Adrenal gland (tissue), 5 donors: ENCODE measurements around the gene PTDSS2.

Source experiments
- CTCF ChIP-seq, 6 experiments: fragments of 450-650 bp in 4 of 6; fragments of 200-600 bp in 2 of 6; sonication (generic) in 1 of 6; IDR thresholded peaks; 1 replicate in 5 of 6; 2 replicates in 1 of 6; pipeline versions ENCODE4 v1.5.1 to v1.8.0; 2016 to 2021; ENCODE audit warnings: antibody characterized with exemption in 6 of 6, mild to moderate bottlenecking in 2 of 6, moderate library complexity in 1 of 6
- POLR2A ChIP-seq, 2 donors: fragments of 450-650 bp; IDR thresholded peaks; one replicate each; pipeline ENCODE4 v1.6.1; 2017; ENCODE audit warnings: antibody characterized with exemption in 2 of 2, mild to moderate bottlenecking in 2 of 2, moderate library complexity in 1 of 2
- donor health status: DM: no; HTN: no; CAD: no.

GRCh38 chr11:506995-507726, 57.1 kb downstream of the PTDSS2 start, which contains the start of gene RNH1:
- peak in 1 of 6 experiments; percentile 12 for TF ChIP-seq CTCF (IDR thresholded peaks at IDR 0.05)
- peak in 1 of 2 donors; percentile 56 for TF ChIP-seq POLR2A (IDR thresholded peaks at IDR 0.05)
